ENCODE measurements around the gene SERPINB5.

Gene SERPINB5

DNA sequence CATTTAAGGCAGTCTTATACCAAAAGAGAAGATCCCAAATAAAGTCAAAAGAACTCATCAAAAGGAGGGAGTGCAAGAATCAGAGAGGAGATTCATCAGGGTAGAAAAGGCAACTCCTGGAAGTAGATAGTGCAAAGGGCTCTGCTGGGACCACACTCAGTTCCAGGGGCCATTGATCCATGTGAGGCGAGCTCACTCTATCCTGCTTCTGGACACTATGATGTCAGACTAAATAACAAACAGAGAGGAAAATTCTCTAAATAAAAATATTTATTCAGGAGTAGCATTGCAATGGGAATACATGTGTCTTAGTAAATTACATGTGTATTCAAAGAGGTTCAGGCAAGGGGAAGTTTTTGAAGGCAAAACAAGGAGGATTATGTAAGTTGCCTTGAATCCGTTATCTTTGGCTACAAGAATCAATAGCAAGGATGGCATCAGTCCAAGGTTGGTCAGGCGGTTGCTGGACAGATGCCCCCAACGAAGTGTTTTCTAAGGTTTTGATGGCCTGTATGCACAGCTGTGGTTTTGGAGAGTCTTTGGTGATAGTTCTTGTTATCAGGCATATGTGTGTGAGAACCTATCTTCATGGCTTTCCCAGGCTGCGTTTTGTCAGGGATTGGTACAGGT is 52.2 kb downstream of the SERPINB5 start:
- DNase-seq (ENCODE audit: low read depth) = no peak

DNA sequence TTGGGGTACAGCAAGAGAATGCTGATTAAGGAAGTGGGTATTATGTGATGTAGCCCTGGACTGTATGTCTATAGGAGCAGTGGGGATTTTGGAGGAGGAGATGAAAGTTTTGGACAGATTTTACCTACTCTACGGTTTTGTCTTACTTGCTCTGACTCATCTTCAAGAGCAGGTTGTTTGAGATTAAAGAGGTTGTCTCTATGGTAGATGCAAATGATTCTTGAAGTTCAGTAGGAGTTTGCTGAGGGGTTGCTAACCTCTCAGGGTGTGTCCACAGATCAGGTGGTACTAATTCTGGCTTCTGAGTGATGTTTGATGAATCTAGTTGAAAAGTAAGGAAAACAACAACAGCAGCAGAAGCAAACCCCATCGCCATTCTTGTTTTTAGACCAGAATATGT is 55.7 kb downstream of the SERPINB5 start:
- DNase-seq (ENCODE audit: low read depth) = no peak

DNA sequence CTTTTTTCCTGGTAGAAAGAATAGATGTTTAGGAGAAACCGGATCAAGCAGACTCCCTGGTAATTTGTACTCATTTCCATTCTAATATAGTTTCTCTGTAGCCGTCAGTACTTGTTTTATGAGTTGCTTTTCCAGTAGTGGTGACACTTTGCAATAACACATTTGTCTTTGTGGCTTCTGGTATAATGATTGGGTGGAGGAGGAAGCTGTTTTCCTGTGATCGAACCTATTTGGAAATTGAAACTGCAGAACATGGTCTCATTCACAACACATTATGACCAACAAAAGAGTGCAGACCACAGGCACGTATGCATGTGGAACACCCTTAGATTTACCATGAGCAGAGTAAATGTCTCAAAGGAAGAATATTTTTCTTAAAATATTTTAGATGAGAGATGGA is 57.9 kb downstream of the SERPINB5 start:
- DNase-seq (ENCODE audit: low read depth) = no peak

DNA sequence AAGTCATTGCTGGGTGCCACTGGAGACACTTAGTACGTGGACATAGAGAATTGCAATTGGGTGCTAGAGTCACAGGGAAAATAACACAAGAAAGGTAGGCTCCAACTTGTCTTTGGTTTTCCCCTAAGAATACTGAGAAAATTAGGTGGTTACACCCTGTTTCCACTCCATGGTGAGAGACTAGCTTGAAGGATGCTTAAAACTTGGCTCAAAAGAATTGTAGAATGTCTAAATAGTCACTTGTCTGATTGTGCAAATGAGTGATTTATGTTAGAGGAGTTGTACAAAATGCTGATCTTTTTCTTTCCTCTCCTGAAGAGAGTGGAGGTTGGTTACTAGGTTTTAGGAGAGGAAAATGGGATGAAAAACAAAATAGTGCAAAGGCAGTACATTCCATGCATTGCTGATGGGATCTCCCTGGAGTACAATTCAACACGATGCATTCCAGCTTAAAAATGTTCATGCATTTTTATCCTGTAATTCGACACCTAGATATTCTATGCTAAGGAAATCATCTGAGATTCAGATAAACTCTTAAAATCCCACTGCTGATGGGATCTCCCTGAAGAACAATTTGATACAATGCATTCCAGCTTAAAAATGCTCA is 63.2 kb downstream of the SERPINB5 start:
- DNase-seq (ENCODE audit: low read depth) = no peak

DNA sequence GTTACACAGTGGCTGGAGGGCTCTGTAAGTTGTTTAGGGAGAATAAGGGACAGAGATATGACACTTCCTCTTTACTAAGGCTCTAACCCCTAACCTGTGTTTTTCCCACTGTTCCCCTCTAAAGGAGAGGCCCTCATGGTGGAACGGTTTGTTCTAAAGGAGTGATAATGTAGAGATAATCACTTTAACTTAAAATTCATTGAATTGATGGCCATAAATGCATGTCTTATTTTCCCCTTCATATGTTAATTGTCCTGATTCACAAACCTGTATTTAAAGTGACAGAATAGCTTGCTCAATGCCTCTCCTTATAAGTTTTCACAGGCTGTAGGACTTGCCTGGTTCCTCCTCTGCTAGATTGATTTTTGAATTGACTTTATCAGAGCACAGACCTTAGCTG is 65.3 kb downstream of the SERPINB5 start, which contains the start of gene SERPINB12:
Gene SERPINB12 (plus strand): TSS at position 301 of the 400 bp plus-strand sequence. CDS start 13,791 bp downstream, outside the sequence.
- DNase-seq (ENCODE audit: low read depth) = no peak

DNA sequence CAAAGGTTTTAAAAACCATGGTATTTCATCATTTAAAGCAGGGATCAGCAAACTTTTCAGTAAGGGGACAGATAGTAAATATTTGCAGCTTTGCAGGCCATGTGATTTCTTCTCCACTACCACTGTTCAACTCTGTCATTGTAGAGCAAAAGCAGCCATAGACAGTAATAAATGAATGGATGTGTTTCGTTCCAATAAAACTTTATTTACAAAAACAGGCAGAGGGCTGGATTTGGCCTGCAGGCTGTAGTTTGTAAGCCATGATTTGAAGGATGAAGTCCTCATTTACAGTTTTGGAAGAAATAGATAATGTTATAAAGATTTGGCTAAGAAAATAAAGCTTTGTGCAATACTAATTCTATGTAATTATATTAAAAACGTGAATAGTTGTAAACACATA is 67.3 kb downstream of the SERPINB5 start:
- DNase-seq (ENCODE audit: low read depth) = no peak

DNA sequence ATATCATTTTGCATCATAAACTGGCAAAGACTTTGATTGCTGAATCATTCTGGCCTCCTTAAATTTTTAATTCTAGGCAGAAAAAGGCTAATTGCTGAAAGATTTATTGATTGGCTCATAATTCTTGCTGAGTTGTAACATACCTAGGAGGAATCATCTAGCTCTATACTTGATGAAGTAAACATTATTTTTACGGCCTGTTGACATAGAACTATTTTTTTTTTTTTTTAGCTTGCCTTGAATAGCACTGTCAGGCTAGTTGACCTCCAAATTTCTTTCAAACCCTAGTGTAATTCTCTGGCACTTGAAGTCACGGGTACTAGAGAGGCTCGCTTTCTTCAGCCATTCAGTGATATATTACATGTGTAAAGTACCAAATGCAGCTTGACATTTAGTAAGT is 68.2 kb downstream of the SERPINB5 start:
- DNase-seq (ENCODE audit: low read depth) = no peak

DNA sequence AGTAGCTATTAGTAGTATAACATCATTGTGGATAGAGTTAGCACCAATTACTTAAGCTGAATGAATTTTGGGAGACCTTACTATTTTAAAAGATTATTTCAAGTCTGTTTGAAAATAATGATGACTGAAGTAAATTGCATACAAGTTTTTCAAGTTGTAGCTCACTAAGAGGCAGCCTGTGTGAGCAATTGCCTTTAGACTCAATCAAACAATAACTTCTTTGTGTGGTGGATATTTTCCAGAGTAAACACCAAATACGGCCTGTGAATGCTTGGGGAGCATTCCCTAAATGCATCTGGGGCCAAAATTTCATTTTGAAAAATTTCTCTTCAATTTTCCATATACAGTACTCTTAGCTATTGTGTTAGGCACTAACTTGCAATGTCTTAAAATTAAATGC is 73.3 kb downstream of the SERPINB5 start:
- DNase-seq (ENCODE audit: low read depth) = no peak

DNA sequence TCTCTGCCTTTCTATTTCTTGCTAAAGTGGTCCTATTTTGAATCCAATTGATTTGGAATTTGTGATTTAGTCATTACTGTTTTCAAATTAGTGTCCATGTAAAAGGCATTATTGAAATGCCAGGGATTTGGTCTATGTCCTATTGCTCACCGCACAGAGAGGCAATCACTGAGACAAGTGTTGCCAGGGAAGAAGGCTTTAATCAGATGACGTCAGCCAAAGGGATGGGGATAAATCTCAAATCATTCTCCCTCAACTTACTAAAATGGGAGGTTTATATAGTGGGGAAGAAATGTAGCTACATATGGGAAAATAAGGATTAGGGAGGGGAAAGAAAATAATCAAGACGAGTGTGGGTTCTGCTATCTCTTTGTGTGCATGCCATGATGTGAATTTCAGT is 75.0 kb downstream of the SERPINB5 start:
- no peak for DNase-seq (ENCODE audit: low read depth)

DNA sequence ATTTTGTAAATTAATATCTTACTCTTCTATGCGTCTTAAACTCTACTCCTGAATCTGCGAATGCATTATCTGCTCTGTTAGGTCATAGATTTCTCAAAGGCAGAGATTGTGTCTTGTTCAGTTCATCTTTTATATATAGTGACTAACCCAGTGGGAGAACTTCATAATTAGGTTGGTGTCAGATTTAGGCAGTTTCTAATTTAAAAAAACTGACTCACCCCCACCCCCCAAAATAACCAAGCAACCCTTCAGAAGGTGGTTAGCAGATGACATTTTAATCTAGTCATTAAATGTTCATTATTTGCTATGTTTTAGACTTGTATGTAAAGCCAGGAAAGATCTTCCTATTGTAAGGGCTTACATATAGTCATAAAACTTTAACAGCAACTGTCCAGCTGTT is 75.8 kb downstream of the SERPINB5 start:
- no peak for DNase-seq (ENCODE audit: low read depth)

DNA sequence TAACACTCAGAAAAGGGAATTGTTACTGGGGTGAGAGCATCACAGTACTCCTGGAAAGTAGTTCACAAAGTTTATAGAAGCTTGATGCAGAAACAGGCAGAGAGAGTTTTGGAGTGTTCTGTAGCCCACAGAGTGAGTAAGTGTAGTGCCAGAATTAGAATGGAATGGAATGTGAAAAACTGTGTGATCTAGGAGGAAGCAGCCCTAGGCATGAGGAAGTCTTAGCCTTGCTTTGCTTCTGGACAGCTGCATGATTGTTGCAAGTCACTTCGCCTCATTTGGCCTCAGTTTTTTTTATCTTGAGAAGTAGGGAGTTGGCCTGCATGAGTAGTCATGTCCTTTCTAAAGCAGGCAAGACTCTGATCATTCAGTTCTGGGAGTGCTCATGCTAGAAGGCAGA is 76.3 kb downstream of the SERPINB5 start:
- DNase-seq (ENCODE audit: low read depth) = no peak

All from activated T-cell treated with anti-CD3 and anti-CD28 coated beads for 24 hours (primary cell).